G401 (cell line): ENCODE results near the gene SPIN2B. TPM values are rescaled to one million over a fixed set of nuclear protein-coding genes. Genes with fewer than 3 reads are reported as not detected.
"Not testable (repeated sequence)": the region's sequence is repeated elsewhere in the genome, so short reads cannot be mapped to it uniquely, and the experiment has no call there.

ENCODE experiments used
- DNase-seq: peaks from one replicate; pipeline ENCODE4 v3.0.0-alpha.2; 2015; ENCODE audit warnings: low spot score
- in situ Hi-C: cut with HindIII; loops from 2 replicates; pipeline ENCODE4 v1.10.0; 2016; ENCODE audit warnings: low sequenced_read_pairs, mixed read lengths
- total RNA-seq: library from RNA; depleted of rRNA; stranded (reverse); fragments of >200 nt; shearing (Covaris generic); gene quantifications from 2 replicates; pipeline ENCODE4 v1.2.3, GENCODE V29; 2014; rRNA removed

Gene SPIN2B
- total RNA-seq, 1 experiment from 2014 or later = 10.8 TPM

GRCh38 chrX:57102918-57103317, 18.4 kb downstream of the SPIN2B start:
- DNase-seq, in situ Hi-C loops: not testable (repeated sequence)

- in situ Hi-C loops = no loop called here
- no peak for DNase-seq
Observed at GRCh38 chrX:57083143-57083542, 38.2 kb downstream of the SPIN2B start.

GRCh38 chrX:57074458-57074857, 46.9 kb downstream of the SPIN2B start:
- no peak for DNase-seq

GRCh38 chrX:57070185-57070984, 51.0 kb downstream of the SPIN2B start:
- in situ Hi-C loops = no loop called here
- DNase-seq = no peak

More at GRCh38 chrX:57074458-57074857, 46.9 kb downstream of the SPIN2B start:
- in situ Hi-C loops = no loop called here

Other genes with a start within 250 kb of the SPIN2B start
- 6.7 and 11.9 TPM in 2 replicates for gene SPIN3, start 126.0 kb downstream of the SPIN2B start, total RNA-seq
- gene SPIN2A, start 15.8 kb upstream of the SPIN2B start, total RNA-seq = not detected in 2 replicates
- not detected in 2 replicates for gene FAAH2, start 165.2 kb upstream of the SPIN2B start, total RNA-seq